HG03442 (cell line): Measurements from ENCODE around the gene SMPD3.

Experiments used
- ATAC-seq: cut with Tn5 transposase; IDR thresholded peaks from one replicate; pipeline ENCODE4 v1.9.1; 2021; ENCODE audit warnings: mild to moderate bottlenecking, moderate library complexity; ENCODE audit not compliant: unreplicated experiment

The SMPD3 gene

DNA sequence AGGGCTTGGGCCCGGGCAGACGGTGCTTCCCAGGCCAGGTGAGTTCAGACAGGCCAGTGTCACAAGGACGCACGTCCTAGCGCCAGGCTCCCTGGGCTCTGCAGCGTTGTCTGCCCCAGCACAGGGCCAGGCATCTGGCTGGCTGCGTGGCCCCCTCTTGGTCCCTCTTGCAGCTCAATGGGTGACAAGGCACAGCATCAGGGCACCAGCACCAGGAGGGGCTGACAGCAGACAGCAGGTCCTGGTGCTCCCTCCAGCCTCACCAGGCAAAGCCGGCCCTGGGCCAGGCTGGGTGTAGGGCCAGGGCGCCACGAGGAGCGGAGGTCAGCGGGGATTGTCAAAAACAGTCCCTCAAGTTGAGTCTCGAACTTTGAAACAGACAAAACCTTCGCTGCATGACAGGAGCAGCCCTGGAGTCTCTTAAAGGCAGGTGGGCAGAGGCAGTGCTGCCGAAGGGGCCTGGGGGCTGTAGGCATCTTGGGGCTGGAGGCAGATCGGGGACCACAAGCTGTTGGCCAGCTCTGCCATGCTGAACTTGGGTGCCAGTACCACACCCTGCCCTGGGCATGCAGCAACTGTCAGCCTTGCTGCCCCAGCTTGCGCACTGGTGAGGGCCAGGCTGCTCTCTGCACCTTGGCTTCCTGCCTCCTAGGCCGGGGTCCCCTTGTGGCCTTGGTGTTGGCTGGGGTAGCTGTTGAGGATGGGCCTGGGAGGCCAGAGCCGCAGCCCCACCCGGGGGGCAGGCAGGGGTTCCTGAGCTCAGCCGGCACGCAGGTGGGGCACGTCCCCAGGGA lies 88.7 kb downstream of the SMPD3 start:
- ATAC-seq: no peak

DNA sequence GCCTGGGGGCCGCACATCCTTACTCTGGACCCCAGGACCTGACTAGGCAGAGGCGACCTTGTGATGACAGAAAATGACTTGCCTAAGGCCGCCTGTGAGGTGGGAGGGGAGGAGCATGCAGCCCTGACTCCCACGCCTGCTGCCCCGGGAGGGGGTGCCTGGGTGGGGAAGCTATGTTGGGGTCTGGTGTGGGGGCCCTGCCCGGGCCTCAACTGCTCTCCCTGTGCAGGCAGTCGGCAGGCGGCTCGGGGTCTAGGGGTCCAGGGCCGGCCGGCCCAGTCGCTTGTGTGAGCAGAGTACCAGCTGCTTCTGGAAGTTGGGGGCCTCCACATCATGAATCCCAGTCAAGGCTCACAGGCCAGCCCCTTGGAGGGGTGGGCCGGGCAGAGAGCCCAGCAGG lies 89.4 kb downstream of the SMPD3 start:
- ATAC-seq: no peak

DNA sequence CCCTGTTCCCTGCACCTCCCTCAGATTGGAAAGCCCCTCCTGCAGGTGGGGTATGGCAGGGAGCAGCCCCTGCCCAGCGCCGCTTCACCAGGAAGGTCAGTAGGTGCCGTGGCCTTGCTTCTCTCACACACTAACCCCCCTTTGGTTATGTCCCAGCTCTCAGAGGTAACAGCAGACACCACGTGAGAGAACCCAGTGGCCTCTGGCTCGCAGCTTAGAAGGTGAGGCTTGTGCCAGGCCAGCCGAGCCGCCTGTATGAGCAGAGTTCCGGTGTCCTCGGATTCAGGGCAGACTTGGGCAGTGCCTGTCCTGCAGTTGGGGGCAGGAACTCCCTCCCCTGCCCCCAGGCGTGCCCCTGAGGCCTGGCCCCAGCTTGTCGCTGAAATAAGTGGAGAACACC lies 90.4 kb downstream of the SMPD3 start:
- no peak for ATAC-seq

DNA sequence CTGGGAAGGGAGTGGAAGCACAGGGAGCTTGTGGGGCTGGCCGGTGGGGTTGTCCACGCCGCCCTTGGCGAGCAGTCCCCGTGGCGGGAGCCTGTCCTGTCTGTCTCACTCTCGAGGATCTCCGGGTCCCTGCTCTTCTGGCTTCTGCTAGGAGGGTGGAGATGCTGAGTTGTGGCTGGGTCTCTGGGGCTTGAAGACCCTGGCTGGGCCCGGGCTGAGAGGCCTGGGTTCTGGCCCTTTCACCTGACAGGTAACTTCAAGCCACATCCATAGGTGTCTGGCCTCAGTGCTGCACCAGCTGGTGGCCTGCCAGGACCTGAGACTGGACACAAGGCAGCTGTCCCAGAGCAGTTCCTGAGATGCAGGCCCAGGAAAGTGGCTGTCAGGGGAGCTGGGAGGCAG lies 90.8 kb downstream of the SMPD3 start:
- ATAC-seq: no peak

DNA sequence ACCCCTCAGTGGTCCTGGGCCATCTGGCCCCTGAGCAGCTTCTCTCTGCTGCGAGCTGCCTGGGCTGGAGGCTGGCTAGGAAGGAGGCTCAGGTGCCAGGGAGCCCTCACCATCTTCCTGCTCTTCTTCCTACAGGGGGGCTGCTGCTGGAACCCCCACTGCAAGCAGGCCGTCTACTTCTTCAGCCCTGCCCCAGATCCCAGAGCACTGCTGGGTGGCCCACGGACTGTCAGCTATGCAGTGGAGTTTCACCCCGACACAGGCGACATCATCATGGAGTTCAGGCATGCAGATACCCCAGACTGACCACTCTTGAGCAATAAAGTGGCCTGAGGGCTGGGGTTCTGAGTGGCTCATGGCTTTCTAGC lies 91.4 kb downstream of the SMPD3 start:
- ATAC-seq: no peak

DNA sequence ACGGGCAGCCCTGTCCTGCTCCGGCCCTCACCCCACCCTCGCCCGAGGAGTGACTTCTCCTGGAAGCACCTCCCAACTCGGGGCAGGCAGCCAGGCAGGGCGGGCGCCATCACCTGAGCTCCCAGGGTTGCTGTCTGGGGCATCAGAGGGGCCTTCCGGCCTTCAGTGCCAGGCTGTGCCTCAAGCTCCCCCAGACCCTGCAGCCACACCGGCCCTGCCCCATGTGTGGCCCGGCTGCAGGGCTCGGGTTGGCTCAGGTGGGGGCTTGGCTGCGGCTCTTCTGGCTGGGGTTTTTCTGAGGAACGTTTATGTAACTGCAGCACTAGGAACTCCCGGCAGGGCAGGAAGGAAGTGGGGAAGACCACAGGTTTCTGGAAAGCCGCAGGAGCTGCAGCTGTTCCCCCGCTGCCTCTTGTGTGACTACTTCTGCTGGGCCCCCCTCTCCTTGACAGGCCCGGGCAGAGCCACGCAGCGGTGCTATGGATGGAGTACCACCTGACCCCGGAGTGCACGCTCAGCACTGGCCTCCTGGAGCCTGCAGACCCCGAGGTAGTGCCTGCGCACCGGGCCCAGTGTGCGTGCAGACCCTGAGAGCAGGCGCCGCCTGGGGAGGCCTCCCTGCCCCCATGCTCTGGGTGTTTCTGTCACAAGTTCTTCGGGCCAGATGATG lies 91.9 kb downstream of the SMPD3 start:
- ATAC-seq: peak; percentile 68

DNA sequence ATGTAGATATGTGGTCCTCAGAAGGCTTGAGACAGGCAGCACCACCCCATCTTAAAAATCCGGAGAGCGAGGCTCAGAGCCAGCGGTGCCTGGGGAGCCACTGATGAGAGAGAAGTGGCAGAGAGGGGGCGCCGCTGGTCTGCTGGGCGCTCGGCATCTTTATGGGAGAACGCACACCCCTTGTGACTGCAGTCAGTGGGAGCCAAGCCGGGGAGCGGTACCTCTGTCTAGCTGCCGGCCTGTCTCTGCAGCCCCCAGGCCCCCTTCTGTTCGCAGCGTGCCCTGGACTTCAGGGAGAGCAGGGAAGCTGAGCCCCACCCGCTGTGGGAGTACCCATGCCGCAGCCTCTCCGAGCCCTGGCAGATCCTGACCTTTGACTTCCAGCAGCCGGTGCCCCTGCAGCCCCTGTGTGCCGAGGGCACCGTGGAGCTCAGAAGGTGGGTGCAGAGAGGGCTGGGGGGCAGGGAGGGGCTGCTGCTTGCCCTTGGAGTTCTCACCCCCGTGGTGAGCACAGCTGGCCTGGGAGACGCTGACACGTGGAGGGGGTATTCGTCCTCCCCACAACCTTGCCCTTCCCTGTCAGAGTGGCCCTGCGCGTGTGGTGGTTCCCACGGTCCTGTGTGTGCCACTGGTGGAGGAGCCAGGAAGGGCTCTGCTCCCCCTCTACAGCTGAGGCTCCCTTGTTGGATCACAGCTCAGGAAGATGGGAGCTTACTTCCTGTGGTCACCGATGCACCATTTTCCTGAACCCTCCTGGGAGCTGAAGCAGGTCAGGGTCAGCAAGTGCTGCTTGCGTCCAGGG lies 92.7 kb downstream of the SMPD3 start:
- ATAC-seq: no peak

DNA sequence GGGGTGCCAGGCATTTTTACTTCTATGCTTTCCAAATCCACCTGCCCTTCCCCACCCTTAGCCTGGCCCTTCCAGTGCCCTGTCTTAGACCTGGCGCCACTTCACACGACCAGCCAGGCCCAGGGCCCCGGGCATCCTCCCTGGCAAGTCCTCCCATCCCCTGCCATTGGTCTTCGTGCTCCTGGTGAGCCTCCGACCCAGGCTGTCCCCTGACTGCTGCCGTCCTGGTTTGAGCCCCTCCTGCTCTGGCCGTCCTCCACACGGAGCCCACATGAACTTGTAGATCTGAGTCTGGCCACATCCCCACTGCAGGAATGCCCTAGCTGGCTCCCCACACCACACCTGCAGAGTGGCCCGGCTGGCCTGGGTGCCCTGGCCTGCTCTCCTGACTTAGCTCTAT lies 93.5 kb downstream of the SMPD3 start:
- no peak for ATAC-seq

DNA sequence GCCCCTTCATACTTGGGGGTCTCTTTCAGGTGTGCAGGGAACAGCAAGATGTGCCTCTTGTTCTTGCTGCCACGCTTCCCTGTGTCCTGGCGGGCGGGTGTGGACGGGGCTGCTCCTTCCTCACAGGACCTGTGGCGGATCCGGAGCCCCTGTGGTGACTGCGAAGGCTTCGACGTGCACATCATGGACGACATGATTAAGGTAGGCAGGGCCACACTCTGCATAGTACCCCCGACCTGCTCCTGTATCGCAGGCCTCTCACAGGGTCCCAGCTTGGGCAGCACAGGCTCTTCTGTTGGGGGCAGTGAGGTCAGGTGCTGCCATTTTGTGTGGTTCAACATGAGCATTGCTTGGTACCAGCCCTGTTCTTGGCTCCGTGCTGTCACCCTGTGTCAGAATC lies 94.9 kb downstream of the SMPD3 start:
- ATAC-seq: no peak

DNA sequence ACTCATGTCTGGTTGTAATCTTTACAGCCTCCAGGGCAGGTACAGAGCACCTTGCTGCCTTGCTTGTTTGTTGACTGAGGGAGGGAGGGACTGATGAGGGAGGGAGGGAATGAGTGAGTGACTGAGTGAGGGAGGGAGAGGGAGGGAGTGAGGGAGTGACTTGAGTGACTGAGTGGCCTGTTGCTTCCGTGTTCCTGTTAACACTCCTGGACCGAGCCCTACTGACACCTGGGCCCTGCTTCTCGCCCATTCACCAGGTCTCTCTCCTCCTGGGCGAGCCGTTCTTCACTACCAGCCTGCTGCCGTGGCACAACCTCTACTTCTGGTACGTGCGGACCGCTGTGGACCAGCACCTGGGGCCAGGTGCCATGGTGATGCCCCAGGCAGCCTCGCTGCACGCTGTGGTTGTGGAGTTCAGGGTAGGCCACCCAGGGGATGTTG lies 96.3 kb downstream of the SMPD3 start:
- no peak for ATAC-seq

DNA sequence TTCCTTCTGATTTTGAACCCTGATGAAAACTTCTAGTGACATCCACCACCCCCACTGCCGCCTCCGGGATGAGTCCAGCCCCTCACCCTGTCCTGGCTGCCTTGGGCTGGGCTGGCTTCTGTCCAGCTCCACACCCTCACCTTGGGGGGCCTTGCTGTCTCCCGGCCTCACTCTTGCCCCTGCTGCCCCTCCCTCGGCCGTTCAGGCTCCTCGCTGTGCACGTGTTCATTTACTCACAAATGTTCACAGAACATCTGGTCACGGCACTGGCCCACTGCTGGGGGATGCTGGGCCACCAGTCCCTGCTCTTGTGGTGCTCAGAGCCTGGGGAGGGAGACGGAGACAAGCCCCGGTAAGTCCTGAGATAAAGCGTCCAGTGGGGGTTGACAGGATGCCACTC lies 96.8 kb downstream of the SMPD3 start:
- no peak for ATAC-seq

DNA sequence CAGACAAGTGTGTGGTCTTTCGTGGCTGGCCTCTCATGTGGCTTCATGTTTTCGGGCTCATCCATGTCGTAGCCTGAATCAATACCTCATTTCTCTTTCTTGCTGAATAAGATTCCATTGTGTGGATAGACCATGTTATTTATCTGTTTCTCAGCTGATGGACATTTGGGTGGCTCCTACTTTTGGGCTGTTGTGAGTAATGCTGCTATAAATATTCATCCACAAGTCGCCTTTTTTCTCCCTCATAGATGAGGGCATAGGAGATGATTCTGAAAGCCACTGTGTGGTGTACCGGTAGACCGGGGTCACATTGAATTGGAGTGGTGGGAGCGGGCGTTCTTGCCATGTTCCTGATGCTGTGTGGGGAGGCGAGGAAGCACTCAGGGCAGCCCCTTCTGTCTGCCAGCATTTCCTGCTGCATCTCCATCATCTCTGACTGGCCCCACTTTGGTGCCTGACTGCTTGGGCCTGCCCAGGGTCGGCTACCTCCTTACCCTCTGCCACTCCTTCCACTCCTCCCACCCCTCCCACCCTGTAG lies 97.4 kb downstream of the SMPD3 start:
- ATAC-seq: no peak

DNA sequence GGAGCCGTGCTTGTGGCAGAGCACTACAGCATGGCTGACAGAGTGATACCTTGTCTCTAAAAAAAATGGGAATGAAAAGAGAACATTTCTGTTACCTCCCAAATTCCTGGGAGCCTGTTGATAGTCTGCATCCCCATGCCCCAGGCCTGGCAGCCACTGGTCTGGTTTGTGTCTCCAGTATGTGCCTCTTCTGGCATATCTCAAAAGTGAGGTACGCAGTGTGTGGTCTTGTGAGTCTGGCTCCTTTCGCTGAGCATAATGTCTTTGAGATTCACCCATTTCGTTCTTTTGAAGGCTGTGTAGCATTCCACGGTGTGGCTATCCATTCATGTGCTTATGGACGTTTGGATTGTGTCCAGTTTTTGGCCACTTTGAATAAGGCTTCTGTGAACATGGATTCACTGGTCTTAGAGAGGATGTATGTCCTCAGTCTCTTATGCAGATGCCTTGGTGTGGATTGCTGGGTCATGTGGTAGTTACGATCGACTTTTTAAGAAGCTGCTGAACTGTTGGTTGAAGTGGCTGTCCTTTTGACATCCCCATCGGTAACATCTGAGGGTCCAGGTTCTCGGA lies 98.4 kb downstream of the SMPD3 start:
- no peak for ATAC-seq

DNA sequence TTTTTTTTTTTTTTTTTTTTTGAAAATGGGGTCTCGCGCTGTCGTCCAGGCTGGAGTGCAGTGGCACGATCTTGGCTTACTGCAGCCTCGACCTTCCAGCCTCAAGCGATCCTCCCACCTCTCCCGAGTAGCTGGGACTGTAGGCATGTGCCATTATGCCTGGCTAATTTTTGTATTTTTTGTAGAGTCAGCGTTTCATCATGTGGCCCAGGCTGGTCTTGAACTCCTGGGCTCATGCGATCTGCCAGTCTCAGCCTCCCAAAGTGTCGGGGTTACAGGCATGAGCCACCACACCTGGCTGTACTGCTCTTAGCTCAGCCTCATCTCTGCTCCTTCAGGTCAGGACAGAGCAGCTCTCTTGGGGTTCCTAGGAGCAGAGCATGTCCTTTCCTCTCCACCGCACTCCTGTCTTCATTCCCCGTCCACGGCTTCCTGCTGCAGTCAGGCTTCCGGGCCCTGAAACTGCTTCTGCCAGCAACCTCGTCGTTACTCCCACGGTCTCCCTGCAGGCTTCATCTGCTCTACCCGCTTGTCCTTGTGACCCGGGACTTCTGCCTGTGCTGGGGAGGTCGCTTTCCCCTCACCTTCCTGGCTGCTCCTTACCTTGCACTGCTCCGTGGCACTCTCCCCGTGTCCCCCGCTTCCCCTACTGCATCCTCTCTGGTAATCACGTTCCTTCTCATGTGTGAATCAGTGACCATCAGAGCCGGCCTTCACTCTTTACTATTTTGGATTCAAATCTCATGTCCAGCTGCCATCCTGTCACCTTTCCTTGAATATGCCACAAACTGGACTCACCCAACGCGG lies 99.5 kb downstream of the SMPD3 start:
- ATAC-seq: no peak

DNA sequence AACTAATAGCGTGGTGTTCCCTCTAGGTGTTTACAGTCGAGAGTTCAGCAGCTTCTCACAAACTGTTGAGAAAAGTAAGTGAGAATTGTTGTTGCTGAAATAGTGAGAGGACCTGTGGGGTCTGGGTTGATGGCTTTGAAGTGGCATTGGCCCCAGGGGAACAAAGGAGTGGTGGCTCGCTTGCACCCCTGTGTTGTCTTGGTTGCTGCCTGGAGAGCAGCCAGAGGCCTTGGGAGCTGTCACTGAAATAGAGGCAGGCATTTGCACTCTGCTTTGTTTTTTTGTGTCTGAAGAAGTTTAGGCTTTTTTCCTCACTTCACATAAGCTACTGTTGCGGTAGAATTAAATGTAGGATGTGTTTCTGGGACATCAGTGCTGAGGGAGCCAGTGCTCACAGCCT lies 100.7 kb downstream of the SMPD3 start:
- no peak for ATAC-seq

DNA sequence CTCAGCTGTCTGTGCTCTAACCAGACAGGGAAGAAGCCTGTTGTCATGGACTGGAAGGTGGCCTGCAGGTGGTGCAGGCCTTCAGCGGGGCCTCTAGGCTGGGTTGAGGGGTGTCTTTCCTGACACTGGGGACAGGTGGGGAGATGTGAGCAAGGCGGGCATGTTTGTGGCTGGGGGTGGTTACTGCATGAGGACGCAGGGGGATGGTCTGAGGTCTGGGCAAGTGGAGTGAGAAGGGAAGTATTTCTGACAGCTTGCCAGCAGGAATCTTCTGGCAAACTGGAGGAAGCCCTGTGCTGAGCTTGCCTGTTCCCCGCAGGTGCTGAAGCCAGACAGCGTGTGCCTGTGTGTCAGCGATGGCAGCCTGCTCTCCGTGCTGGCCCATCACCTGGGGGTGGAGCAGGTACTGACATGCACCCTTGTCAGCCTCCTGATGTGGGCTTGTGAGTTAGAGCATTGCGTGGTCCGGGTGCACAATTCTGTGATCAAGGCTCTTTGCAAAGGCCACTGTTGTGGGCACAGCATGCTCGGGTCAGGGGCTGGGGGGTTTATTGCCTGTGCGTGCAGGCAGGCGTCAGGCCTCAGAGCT lies 101.3 kb downstream of the SMPD3 start:
- no peak for ATAC-seq

DNA sequence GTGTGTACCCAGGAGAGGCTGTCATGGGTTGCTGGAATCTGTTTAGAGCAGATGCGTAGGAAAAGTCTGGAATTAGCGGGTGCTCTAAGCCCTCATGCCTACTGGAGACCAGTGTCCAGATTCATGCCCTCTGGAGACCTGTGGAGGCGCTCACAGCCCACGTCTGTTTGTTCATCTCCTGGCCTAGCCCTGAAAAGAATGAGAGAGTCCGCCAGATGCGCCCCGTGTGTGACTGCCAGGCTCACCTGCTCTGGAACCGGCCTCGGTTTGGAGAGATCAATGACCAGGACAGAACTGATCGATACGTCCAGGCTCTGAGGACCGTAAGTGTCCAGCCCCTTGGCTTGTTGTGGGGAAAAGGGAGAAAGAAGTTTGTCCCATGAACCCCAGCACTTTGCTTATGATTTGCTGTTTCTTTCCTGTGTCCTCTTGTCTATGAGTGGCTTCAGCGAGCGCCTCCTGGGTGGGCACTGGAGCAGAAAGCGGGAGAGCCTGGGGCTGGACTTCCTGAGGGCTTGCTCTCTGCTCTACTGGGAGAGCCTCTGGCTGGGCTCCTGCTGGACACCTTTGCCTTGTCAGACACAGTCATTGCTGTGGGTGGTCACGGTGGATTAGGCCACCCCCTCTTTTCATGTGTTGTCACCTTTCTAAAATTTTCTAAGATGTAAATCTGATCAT lies 102.2 kb downstream of the SMPD3 start:
- no peak for ATAC-seq

DNA sequence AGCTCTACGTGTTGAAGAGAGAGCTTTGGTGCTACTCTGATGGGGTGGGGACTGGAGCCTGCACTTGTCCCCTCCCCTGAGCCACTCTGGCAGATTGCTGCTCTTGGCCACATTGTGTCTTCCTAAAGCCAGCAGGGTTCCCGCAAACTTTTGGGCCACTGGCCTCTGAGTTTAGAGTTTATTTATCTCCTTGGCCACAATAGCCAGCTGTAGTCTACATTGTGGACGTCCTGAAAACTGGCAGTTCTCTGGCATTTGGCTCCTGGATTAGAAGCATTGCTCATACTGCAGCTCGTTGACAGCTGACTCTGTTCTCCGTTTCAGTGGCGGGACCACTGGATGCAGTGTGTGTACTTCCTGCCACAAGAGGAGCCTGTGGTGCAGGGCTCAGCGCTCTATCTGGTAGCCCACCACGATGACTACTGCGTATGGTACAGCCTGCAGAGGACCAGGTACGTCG lies 102.9 kb downstream of the SMPD3 start:
- ATAC-seq: no peak

DNA sequence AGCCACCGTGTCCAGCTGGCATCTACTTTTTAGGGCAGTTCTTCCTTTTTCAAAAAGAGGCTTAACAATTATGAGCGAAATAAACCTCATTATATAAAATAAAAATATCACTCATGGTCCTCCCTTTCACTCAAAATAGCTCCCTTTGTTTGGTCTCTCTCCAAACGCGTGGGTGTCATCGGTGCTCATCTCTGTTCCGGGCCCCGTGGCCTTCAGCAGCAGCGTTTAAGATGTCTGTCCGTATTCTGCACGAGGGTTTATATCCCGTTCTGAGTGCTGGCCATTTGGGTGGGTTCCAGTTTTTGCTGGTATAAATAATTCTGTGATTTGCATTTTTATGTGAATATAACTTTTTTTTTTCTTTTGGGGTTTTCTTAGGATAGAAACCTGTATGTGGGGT lies 104.1 kb downstream of the SMPD3 start:
- no peak for ATAC-seq
